Gastrocnemius medialis (tissue), 4 donors: Measurements from ENCODE around the gene SSR2. TPM values are rescaled to one million over a fixed set of nuclear protein-coding genes. Genes with fewer than 3 reads are reported as not detected.

Experiments used
- ATAC-seq, 2 donors: fragments of 150-250 bp; one replicate each; pipeline ENCODE4 v1.9.1; 2016
- DNase-seq, 2 donors: peaks; one replicate each; pipeline ENCODE4 v3.0.0-alpha.2; 2019
- H3K27ac ChIP-seq, 4 donors: fragments of 200-600 bp; sonication (generic); 1 replicate in 1 of 4; 2 replicates in 3 of 4; pipeline ENCODE4 v1.5.1; 2016 to 2018; ENCODE audit warnings: mild to moderate bottlenecking in 2 of 4, moderate library complexity in 1 of 4
- H3K27me3 ChIP-seq, 3 donors: fragments of 200-600 bp; sonication (generic) in 2 of 3; 1 replicate in 1 of 3; 2 replicates in 2 of 3; pipeline versions ENCODE4 v1.5.1 to v1.6.0; 2016 to 2019; ENCODE audit warnings: mild to moderate bottlenecking in 1 of 3, moderate library complexity in 1 of 3
- H3K36me3 ChIP-seq, 2 donors: fragments of 200-600 bp; sonication (generic) in 1 of 2; one replicate each; pipeline ENCODE4 v1.5.1; 2017 to 2018
- H3K4me1 ChIP-seq, 2 donors: fragments of 200-600 bp; sonication (generic) in 1 of 2; one replicate each; pipeline ENCODE4 v1.5.1; 2016 to 2017; ENCODE audit warnings: mild to moderate bottlenecking in 2 of 2
- H3K4me3 ChIP-seq, 4 donors: fragments of 200-600 bp; sonication (generic) in 3 of 4; 1 replicate in 1 of 4; 2 replicates in 3 of 4; pipeline ENCODE4 v1.5.1; 2016 to 2019; ENCODE audit warnings: mild to moderate bottlenecking in 2 of 4
- H3K9me3 ChIP-seq, 3 donors: fragments of 200-600 bp; sonication (generic) in 2 of 3; 1 replicate in 1 of 3; 2 replicates in 2 of 3; pipeline ENCODE4 v1.5.1; 2016 to 2019
- POLR2A ChIP-seq, 2 donors: fragments of 450-650 bp; IDR thresholded peaks; one replicate each; pipeline ENCODE4 v1.6.1; 2017; ENCODE audit warnings: antibody characterized with exemption in 2 of 2, mild to moderate bottlenecking in 2 of 2, moderate library complexity in 2 of 2
- in situ Hi-C, 4 donors: fragments of 200-750 bp; cut with MboI; loops; one replicate each; pipeline versions ENCODE4 v1.15.0 to v1.8.0; 2017; ENCODE audit warnings: low sequenced_read_pairs in 4 of 4
- intact Hi-C: fragments of 100-400 bp; cut with DNase I; formaldehyde crosslinking; loops from one replicate; pipeline ENCODE4 v1.15.1; 2023; ENCODE audit warnings: low total_unique reads
- total RNA-seq, 4 donors: library from RNA; depleted of rRNA; stranded (reverse); fragments of >200 nt; gene quantifications; one replicate each; pipeline versions ENCODE4 v1.1.0 to v1.2.3, GENCODE V29; 2016
- TF ChIP-seq, protein P1 (sequence below), 5 experiments: fragments of 450-650 bp in 3 of 5; fragments of 200-600 bp in 2 of 5; sonication (generic) in 2 of 5; IDR thresholded peaks in 4 of 5; conservative IDR thresholded peaks in 1 of 5; 1 replicate in 4 of 5; 2 replicates in 1 of 5; pipeline ENCODE4 v1.5.1; 2016 to 2019; ENCODE audit warnings: antibody characterized with exemption in 5 of 5, mild to moderate bottlenecking in 3 of 5, moderate library complexity in 3 of 5

SSR2 gene
- total RNA-seq, 4 donors from 2014 or later: 70.6 to 118 (median 108) TPM

DNA sequence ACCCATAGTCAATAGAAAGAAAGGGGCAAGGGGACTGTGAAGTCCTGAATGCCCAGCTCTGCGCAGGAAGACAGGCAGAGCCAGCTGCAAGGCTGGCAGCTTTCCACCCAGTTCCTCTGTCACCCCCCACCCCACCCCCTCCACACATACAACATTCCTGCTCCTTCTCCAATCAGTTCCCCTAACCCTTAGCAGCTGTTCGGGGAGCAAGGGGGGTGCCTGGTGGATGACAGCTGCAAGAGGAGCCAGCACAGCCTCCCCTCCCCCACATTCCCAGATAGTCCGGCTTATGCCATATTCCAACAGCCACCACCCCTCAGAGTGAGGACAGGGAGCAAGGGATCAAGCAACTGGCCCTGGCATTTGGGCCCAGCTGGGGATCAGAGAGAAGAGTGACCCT is 52.1 kb downstream of the SSR2 start:
- peaks cover 0 to 24% of the 10 kb centered on the region in 2 donors for H3K36me3 ChIP-seq
- H3K27ac ChIP-seq: peak overlapping the region; percentile 82 to 95 (median 88)
- peaks cover 63 to 73% of the 10 kb centered on the region in 2 donors for H3K4me1 ChIP-seq
- H3K9me3 ChIP-seq: no peaks in the 10 kb centered on the region
- DNase-seq: peak in 1 of 2 donors; percentile 77
- peak overlapping the region in 2 of 4 donors; percentile 11 to 24 for H3K4me3 ChIP-seq
- TF ChIP-seq, protein P1, sequence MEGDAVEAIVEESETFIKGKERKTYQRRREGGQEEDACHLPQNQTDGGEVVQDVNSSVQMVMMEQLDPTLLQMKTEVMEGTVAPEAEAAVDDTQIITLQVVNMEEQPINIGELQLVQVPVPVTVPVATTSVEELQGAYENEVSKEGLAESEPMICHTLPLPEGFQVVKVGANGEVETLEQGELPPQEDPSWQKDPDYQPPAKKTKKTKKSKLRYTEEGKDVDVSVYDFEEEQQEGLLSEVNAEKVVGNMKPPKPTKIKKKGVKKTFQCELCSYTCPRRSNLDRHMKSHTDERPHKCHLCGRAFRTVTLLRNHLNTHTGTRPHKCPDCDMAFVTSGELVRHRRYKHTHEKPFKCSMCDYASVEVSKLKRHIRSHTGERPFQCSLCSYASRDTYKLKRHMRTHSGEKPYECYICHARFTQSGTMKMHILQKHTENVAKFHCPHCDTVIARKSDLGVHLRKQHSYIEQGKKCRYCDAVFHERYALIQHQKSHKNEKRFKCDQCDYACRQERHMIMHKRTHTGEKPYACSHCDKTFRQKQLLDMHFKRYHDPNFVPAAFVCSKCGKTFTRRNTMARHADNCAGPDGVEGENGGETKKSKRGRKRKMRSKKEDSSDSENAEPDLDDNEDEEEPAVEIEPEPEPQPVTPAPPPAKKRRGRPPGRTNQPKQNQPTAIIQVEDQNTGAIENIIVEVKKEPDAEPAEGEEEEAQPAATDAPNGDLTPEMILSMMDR (IDR thresholded peaks at IDR 0.05 in 4 of 5, conservative IDR thresholded peaks at IDR 0.05 in 1 of 5): no peak
- no peak for TF ChIP-seq POLR2A (IDR thresholded peaks at IDR 0.05)
- in situ Hi-C loops: no loop called here
- ATAC-seq: peak; percentile 23 to 66
- H3K27me3 ChIP-seq: no peaks in the 10 kb centered on the region
- intact Hi-C loops: no loop called here

DNA sequence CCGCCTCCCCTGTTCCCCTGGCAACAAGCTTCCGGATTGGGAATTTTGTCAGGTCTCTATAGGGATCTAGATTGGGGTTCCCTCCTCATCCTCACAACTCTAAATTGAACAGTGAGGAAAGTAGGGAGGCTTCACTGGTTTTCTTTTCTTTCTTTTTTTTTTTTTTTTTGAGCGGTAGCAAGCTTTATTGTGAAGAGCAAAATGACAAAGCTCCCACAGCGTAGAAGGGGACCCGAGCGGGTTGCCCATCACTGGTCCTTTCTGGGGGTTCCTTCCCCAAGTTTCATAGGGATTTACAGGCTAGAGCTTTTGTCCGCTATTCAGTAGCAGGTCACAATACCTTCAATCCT is 52.7 kb downstream of the SSR2 start:
- H3K27ac ChIP-seq: peak overlapping the region; percentile 82 to 95 (median 88)
- TF ChIP-seq POLR2A (IDR thresholded peaks at IDR 0.05): no peak
- TF ChIP-seq, protein P1 (IDR thresholded peaks at IDR 0.05 in 4 of 5, conservative IDR thresholded peaks at IDR 0.05 in 1 of 5): no peak
- intact Hi-C loops (no loop called here), in situ Hi-C loops (no loop called here)
- peaks cover 57 to 67% of the 10 kb centered on the region in 2 donors for H3K4me1 ChIP-seq
- peak in 1 of 2 donors; percentile 3 for ATAC-seq
- peak overlapping the region in 3 of 4 donors; percentile 11 to 32 (median 24) for H3K4me3 ChIP-seq
- peaks cover 0 to 26% of the 10 kb centered on the region in 2 donors for H3K36me3 ChIP-seq
- DNase-seq: no peak
- no peaks in the 10 kb centered on the region for H3K27me3 ChIP-seq
- no peaks in the 10 kb centered on the region for H3K9me3 ChIP-seq

DNA sequence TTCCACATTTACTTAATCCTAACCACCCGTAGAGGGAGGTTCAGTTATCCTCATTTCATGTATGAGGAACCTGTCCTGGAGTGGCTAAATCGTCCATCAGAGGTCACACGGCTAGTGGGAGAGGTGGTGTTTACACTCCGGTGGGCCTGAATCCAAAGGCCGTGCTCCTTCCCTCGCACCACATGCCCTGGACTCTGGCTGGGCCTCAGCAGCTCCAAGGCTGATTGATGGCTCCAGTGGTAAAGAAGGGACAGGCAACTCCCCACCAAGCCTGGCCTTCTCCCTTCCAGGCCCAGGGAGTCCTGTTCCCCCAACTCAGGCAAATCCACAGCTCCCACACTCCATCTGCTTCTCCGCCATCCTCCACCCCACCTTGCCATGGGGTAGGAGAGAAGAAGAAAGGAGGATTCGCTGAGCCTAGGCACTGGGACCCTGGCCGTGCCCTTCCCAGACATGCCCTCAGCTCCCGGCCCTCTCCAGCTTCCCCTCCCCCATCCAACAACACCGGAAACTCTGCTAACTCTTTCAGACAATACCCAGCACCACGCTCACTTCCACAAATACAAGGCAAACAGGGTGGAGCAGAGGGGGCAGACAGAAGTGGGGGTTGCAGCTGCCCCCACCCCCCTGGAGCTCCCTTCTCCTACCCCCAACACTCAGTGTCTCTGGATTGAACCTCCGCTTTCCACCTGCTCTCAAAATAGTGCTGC is 53.3 kb downstream of the SSR2 start:
- peak in 1 of 2 donors; percentile 49 for DNase-seq
- in situ Hi-C loops: no loop called here
- H3K36me3 ChIP-seq: peaks cover 0 to 31% of the 10 kb centered on the region in 2 donors

DNA sequence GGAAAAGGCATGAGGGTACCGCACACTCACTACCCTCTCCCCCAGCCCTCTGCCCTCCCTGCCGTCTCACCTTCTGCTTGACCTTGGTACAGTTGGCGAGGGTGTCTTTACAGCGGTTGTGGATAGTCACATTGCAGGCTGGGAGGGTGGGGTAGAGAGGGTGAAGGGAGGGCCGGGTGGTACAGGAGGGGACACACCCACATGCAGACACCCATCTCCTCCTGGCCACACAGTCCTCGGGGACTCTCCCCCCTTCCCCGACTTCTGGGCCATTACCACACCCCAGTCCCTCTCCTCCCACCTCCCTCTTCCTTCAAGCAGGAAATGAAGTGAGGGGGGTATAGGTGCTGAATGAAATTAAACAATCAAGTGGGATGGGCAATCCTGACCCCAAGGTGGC is 54.0 kb downstream of the SSR2 start:
- intact Hi-C loops (loop anchor here (2.0 kb wide), 1 partner anchor 22 kb away; no protein-coding TSS in a partner anchor), in situ Hi-C loops (no loop called here)
- no peaks in the 10 kb centered on the region for H3K9me3 ChIP-seq
- peak overlapping the region; percentile 82 to 95 (median 88) for H3K27ac ChIP-seq
- peaks cover 54 to 65% of the 10 kb centered on the region in 2 donors for H3K4me1 ChIP-seq
- peaks cover 0 to 38% of the 10 kb centered on the region in 2 donors for H3K36me3 ChIP-seq
- ATAC-seq: no peak
- no peak for TF ChIP-seq POLR2A (IDR thresholded peaks at IDR 0.05)
- TF ChIP-seq, protein P1 (IDR thresholded peaks at IDR 0.05 in 4 of 5, conservative IDR thresholded peaks at IDR 0.05 in 1 of 5): no peak
- no peaks in the 10 kb centered on the region for H3K27me3 ChIP-seq
- no peak for DNase-seq
- peak overlapping the region in 1 of 4 donors; percentile 24 for H3K4me3 ChIP-seq

More for the DNA sequence above, 53.3 kb downstream of the SSR2 start:
- peak overlapping the region in 3 of 4 donors; percentile 11 to 32 (median 24) for H3K4me3 ChIP-seq
- H3K9me3 ChIP-seq: no peaks in the 10 kb centered on the region
- intact Hi-C loops: loop anchor here (2.0 kb wide), 1 partner anchor 21 kb away; no protein-coding TSS in a partner anchor
- peaks cover 58 to 66% of the 10 kb centered on the region in 2 donors for H3K4me1 ChIP-seq
- H3K27me3 ChIP-seq: no peaks in the 10 kb centered on the region
- no peak for TF ChIP-seq POLR2A (IDR thresholded peaks at IDR 0.05)
- TF ChIP-seq, protein P1 (IDR thresholded peaks at IDR 0.05 in 4 of 5, conservative IDR thresholded peaks at IDR 0.05 in 1 of 5): no peak
- ATAC-seq: peak; percentile 42 to 43
- peak overlapping the region; percentile 82 to 95 (median 88) for H3K27ac ChIP-seq
